ENCODE results near the gene TVP23A.

The TVP23A gene

GRCh38 chr16:10731790-10732189 lies 86.8 kb downstream of the TVP23A start:
- no peak for DNase-seq (ENCODE audit: low read depth)
- TF ChIP-seq MAX (IDR thresholded peaks at IDR 0.05; ENCODE audit: low read depth, low read length) = no peak
- TF ChIP-seq CTCF (IDR thresholded peaks at IDR 0.05; ENCODE audit: low read depth, low read length) = no peak
- TF ChIP-seq MYC (IDR thresholded peaks at IDR 0.05; ENCODE audit: low read depth, low read length) = no peak
- TF ChIP-seq POLR2A (IDR thresholded peaks at IDR 0.05; ENCODE audit: extremely low read depth, insufficient read length) = no peak

GRCh38 chr16:10729104-10730048 lies 89.2 kb downstream of the TVP23A start:
- no peak for DNase-seq (ENCODE audit: low read depth)
- H3K4me3 ChIP-seq (ENCODE audit: low read depth, low read length) = no peak overlapping the region
- TF ChIP-seq POLR2A (IDR thresholded peaks at IDR 0.05; ENCODE audit: extremely low read depth, insufficient read length) (no peak), MYC (IDR thresholded peaks at IDR 0.05; ENCODE audit: low read depth, low read length) (no peak), MAX (IDR thresholded peaks at IDR 0.05; ENCODE audit: low read depth, low read length) (no peak), CTCF (IDR thresholded peaks at IDR 0.05; ENCODE audit: low read depth, low read length) (no peak)

More at GRCh38 chr16:10731790-10732189, 86.8 kb downstream of the TVP23A start:
- no peak overlapping the region for H3K4me3 ChIP-seq (ENCODE audit: low read depth, low read length)

DNA sequence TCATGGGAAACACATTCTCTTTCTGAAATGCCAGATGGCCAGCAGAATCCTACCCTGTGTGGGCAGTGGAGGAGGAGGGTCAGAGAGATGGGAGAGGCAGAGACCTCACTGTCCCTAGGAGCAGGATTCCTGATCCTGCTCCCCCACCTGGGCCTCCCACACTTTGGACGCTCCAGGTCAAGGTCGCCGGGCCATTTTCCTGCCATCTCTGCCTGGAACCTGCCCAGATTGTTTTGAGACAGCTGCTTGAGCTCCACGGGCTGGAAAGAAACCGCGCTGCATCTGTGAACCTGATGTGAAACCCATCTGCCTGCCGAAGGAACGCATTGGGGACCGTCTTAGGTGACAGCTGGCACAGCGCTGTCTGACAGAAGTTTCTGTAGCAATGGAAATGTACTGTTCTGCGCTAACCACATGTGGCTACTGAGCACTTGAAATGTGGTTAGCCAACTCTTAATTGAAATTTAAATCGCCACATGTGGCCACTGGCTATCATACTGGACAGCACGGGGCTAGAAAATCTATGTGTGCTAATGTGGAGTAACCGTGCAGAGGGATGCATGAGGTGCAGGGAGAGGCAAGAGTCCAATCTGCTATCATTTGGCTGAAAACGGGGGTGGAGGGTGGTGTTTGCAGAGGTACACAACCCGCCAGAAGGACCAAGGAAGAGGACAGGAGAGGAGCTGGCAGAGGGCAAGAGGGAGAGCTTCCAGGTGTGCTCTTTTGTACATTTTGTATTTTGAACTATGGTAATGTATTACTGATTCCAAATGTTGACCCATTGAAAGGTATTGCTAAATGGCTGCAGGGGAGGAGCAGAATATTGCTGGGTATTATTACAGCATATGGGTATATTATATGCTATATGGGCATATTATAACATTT lies 90.3 kb downstream of the TVP23A start:
- no peak overlapping the region for H3K4me3 ChIP-seq (ENCODE audit: low read depth, low read length)
- no peak for TF ChIP-seq CTCF (IDR thresholded peaks at IDR 0.05; ENCODE audit: low read depth, low read length)
- TF ChIP-seq POLR2A (IDR thresholded peaks at IDR 0.05; ENCODE audit: extremely low read depth, insufficient read length) = no peak
- TF ChIP-seq MAX (IDR thresholded peaks at IDR 0.05; ENCODE audit: low read depth, low read length) = no peak
- TF ChIP-seq MYC (IDR thresholded peaks at IDR 0.05; ENCODE audit: low read depth, low read length) = no peak
- DNase-seq (ENCODE audit: low read depth) = no peak

Data from NB4 (cell line).